ENCODE results near the gene KCNA2. TPM values are rescaled to one million over a fixed set of nuclear protein-coding genes. Genes with fewer than 3 reads are reported as not detected.

KCNA2 gene
- total and polyA plus RNA-seq, 4 donors = 0.02 to 0.68 (median 0.15) TPM

- Histone ChIP-seq H3K27ac (ENCODE audit: low read depth in 1 of 2, low read length in 1 of 2) (peak overlapping the region in 1 of 2 donors; percentile 9), H3K9me3 (ENCODE audit: control insufficient read depth in 4 of 4, insufficient read depth in 3 of 4, low read length in 3 of 4) (no peaks in the 10 kb centered on the region), H3K27me3 (ENCODE audit: control insufficient read depth in 3 of 3, insufficient read depth in 3 of 3, low read length in 2 of 3) (peaks cover 0 to 15% (median 4%) of the 10 kb centered on the region in 3 donors), H3K4me3 (no peak overlapping the region), H3K9ac (ENCODE audit: insufficient read depth in 1 of 2, low read length in 2 of 2) (no peak overlapping the region), H3K36me3 (ENCODE audit: control insufficient read depth in 4 of 4, insufficient read depth in 4 of 4, low read length in 4 of 4) (no peaks in the 10 kb centered on the region), H3K4me1 (ENCODE audit: control insufficient read depth in 5 of 5, insufficient read depth in 5 of 5, low read length in 5 of 5) (no peaks in the 10 kb centered on the region)
- DNase-seq (no peak), ATAC-seq (ENCODE audit: insufficient read depth, low FRiP score) (no peak)
- no peak for TF ChIP-seq CTCF (IDR thresholded peaks at IDR 0.05; ENCODE audit: control extremely low read depth, extremely low read depth)
- WGBS, 2 donors = 87 to 92% methylated on average over 6 of the region's 6 CpGs
Observed at GRCh38 chr1:110628323-110629105, 22.4 kb upstream of the KCNA2 start.

GRCh38 chr1:110627764-110628163 lies 21.6 kb upstream of the KCNA2 start:
- Histone ChIP-seq H3K9ac (ENCODE audit: insufficient read depth in 1 of 2, low read length in 2 of 2) (no peak overlapping the region), H3K27me3 (ENCODE audit: control insufficient read depth in 3 of 3, insufficient read depth in 3 of 3, low read length in 2 of 3) (peaks cover 0 to 22% (median 4%) of the 10 kb centered on the region in 3 donors), H3K27ac (ENCODE audit: low read depth in 1 of 2, low read length in 1 of 2) (no peak overlapping the region), H3K4me3 (no peak overlapping the region), H3K9me3 (ENCODE audit: control insufficient read depth in 4 of 4, insufficient read depth in 3 of 4, low read length in 3 of 4) (no peaks in the 10 kb centered on the region), H3K4me1 (ENCODE audit: control insufficient read depth in 5 of 5, insufficient read depth in 5 of 5, low read length in 5 of 5) (no peaks in the 10 kb centered on the region), H3K36me3 (ENCODE audit: control insufficient read depth in 4 of 4, insufficient read depth in 4 of 4, low read length in 4 of 4) (no peaks in the 10 kb centered on the region)
- no peak for TF ChIP-seq CTCF (IDR thresholded peaks at IDR 0.05; ENCODE audit: control extremely low read depth, extremely low read depth)
- WGBS, 2 donors = 63 to 64% methylated on average over 2 of the region's 2 CpGs
- DNase-seq = no peak
- no peak for ATAC-seq (ENCODE audit: insufficient read depth, low FRiP score)

GRCh38 chr1:110626889-110627288 lies 20.7 kb upstream of the KCNA2 start:
- WGBS, 2 donors = 59 to 73% methylated on average over 7 of the region's 7 CpGs
- Histone ChIP-seq H3K9ac (ENCODE audit: insufficient read depth in 1 of 2, low read length in 2 of 2) (no peak overlapping the region), H3K36me3 (ENCODE audit: control insufficient read depth in 4 of 4, insufficient read depth in 4 of 4, low read length in 4 of 4) (no peaks in the 10 kb centered on the region), H3K27me3 (ENCODE audit: control insufficient read depth in 3 of 3, insufficient read depth in 3 of 3, low read length in 2 of 3) (peaks cover 0 to 27% (median 4%) of the 10 kb centered on the region in 3 donors), H3K4me3 (no peak overlapping the region), H3K4me1 (ENCODE audit: control insufficient read depth in 5 of 5, insufficient read depth in 5 of 5, low read length in 5 of 5) (no peaks in the 10 kb centered on the region), H3K27ac (ENCODE audit: low read depth in 1 of 2, low read length in 1 of 2) (no peak overlapping the region), H3K9me3 (ENCODE audit: control insufficient read depth in 4 of 4, insufficient read depth in 3 of 4, low read length in 3 of 4) (no peaks in the 10 kb centered on the region)
- TF ChIP-seq CTCF (IDR thresholded peaks at IDR 0.05; ENCODE audit: control extremely low read depth, extremely low read depth) = no peak
- DNase-seq = no peak
- no peak for ATAC-seq (ENCODE audit: insufficient read depth, low FRiP score)
